ENCODE results near the gene TIAM1. TPM values are rescaled to one million over a fixed set of nuclear protein-coding genes. Genes with fewer than 3 reads are reported as not detected.

Gene TIAM1
- total and polyA plus RNA-seq, 4 experiments from 2014 or later, result 22.5 to 104 (median 67.4) TPM

GRCh38 chr21:31364253-31364945, 20.3 kb upstream of the TIAM1 start:
- Histone ChIP-seq H3K4me1 (ENCODE audit: insufficient read depth, low read length) (peaks cover 27% of the 10 kb centered on the region), H3K27me3 (ENCODE audit: insufficient read depth, low read length) (no peaks in the 10 kb centered on the region), H3K9me3 (ENCODE audit: control insufficient read depth in 1 of 2, low read length in 2 of 2) (no peaks in the 10 kb centered on the region), H3K4me3 (ENCODE audit: low read length in 2 of 2) (no peak overlapping the region), H3K27ac (ENCODE audit: low read depth, low read length) (no peak overlapping the region), H3K36me3 (ENCODE audit: insufficient read depth, low read length) (no peaks in the 10 kb centered on the region)
- Mint-ChIP-seq H3K4me1 (peaks cover 25 to 43% (median 33%) of the 10 kb centered on the region in 4 donors), H3K36me3 (no peaks in the 10 kb centered on the region), H3K9me3 (peaks cover 0 to 12% (median 2%) of the 10 kb centered on the region in 8 donors), H3K27ac (peak overlapping the region in 6 of 7 donors; percentile 28 to 81 (median 58)), H3K4me3 (peak overlapping the region in 7 of 8 donors; percentile 35 to 87 (median 71)), H3K27me3 (no peaks in the 10 kb centered on the region)
- no peak for DNase-seq
- intact Hi-C loops (cut with micrococcal nuclease), result no loop called here
- ChIA-PET CTCF (ENCODE audit: partially characterized antibody) (interaction anchor here (1.0 kb wide), 1 partner anchor 15 kb away, joined by 3 read pairs; no protein-coding TSS in a partner anchor), POLR2A (ENCODE audit: partially characterized antibody) (interaction anchor here (0.8 to 1.4 kb wide), 3 partner anchors 30 to 195 kb away, joined by 3 read pairs; no protein-coding TSS in a partner anchor)

GRCh38 chr21:31363720-31364119, 19.7 kb upstream of the TIAM1 start:
- Mint-ChIP-seq H3K27me3 (no peaks in the 10 kb centered on the region), H3K4me1 (peaks cover 25 to 44% (median 33%) of the 10 kb centered on the region in 4 donors), H3K27ac (peak overlapping the region in 6 of 7 donors; percentile 28 to 62 (median 52)), H3K4me3 (peak overlapping the region in 7 of 8 donors; percentile 35 to 87 (median 71)), H3K9me3 (peaks cover 0 to 16% (median 4%) of the 10 kb centered on the region in 8 donors), H3K36me3 (no peaks in the 10 kb centered on the region)
- DNase-seq, result peak in 3 of 5 donors; percentile 20 to 34 (median 31)
- H3K4me3 ChIP-seq (ENCODE audit: low read length in 2 of 2), result no peak overlapping the region
- H3K4me1 ChIP-seq (ENCODE audit: insufficient read depth, low read length), result peaks cover 27% of the 10 kb centered on the region
- POLR2A ChIA-PET (ENCODE audit: partially characterized antibody), result interaction anchor here (0.8 to 1.4 kb wide), 2 partner anchors 36 to 195 kb away, joined by 3 read pairs; no protein-coding TSS in a partner anchor
- no peaks in the 10 kb centered on the region for H3K36me3 ChIP-seq (ENCODE audit: insufficient read depth, low read length)
- CTCF ChIA-PET (ENCODE audit: partially characterized antibody), result interaction anchor here (1.0 kb wide), 1 partner anchor 15 kb away, joined by 3 read pairs; no protein-coding TSS in a partner anchor
- intact Hi-C loops (cut with micrococcal nuclease), result no loop called here
- no peak overlapping the region for H3K27ac ChIP-seq (ENCODE audit: low read depth, low read length)
- H3K9me3 ChIP-seq (ENCODE audit: control insufficient read depth in 1 of 2, low read length in 2 of 2), result no peaks in the 10 kb centered on the region
- no peaks in the 10 kb centered on the region for H3K27me3 ChIP-seq (ENCODE audit: insufficient read depth, low read length)

- intact Hi-C loops (cut with micrococcal nuclease), result no loop called here
- Histone ChIP-seq H3K36me3 (ENCODE audit: insufficient read depth, low read length) (no peaks in the 10 kb centered on the region), H3K4me1 (ENCODE audit: insufficient read depth, low read length) (peaks cover 36% of the 10 kb centered on the region), H3K27me3 (ENCODE audit: insufficient read depth, low read length) (no peaks in the 10 kb centered on the region), H3K27ac (ENCODE audit: low read depth, low read length) (no peak overlapping the region), H3K4me3 (ENCODE audit: low read length in 2 of 2) (no peak overlapping the region), H3K9me3 (ENCODE audit: control insufficient read depth in 1 of 2, low read length in 2 of 2) (no peaks in the 10 kb centered on the region)
- no peak for DNase-seq
- Mint-ChIP-seq H3K9me3 (peaks cover 0 to 16% (median 4%) of the 10 kb centered on the region in 8 donors), H3K4me1 (peaks cover 28 to 52% (median 35%) of the 10 kb centered on the region in 4 donors), H3K4me3 (no peak overlapping the region), H3K36me3 (no peaks in the 10 kb centered on the region), H3K27ac (no peak overlapping the region), H3K27me3 (no peaks in the 10 kb centered on the region)
- ChIA-PET CTCF (ENCODE audit: partially characterized antibody) (no interaction called here), POLR2A (ENCODE audit: partially characterized antibody) (no interaction called here)
These were observed 16.7 kb upstream of the TIAM1 start for GRCh38 chr21:31360717-31361116.

- POLR2A ChIA-PET (ENCODE audit: partially characterized antibody), result no interaction called here
- intact Hi-C loops (cut with micrococcal nuclease), result no loop called here
- Histone ChIP-seq H3K27ac (ENCODE audit: low read depth, low read length) (no peak overlapping the region), H3K4me3 (ENCODE audit: low read length in 2 of 2) (no peak overlapping the region), H3K36me3 (ENCODE audit: insufficient read depth, low read length) (no peaks in the 10 kb centered on the region), H3K27me3 (ENCODE audit: insufficient read depth, low read length) (no peaks in the 10 kb centered on the region), H3K4me1 (ENCODE audit: insufficient read depth, low read length) (peaks cover 42% of the 10 kb centered on the region), H3K9me3 (ENCODE audit: control insufficient read depth in 1 of 2, low read length in 2 of 2) (no peaks in the 10 kb centered on the region)
- DNase-seq, result no peak
- no peak overlapping the region for H3K27ac Mint-ChIP-seq
- CTCF ChIA-PET (ENCODE audit: partially characterized antibody), result no interaction called here
- H3K27me3 Mint-ChIP-seq, result no peaks in the 10 kb centered on the region
- H3K36me3 Mint-ChIP-seq, result no peaks in the 10 kb centered on the region
- peaks cover 0 to 16% (median 4%) of the 10 kb centered on the region in 8 donors for H3K9me3 Mint-ChIP-seq
- peaks cover 26 to 54% (median 34%) of the 10 kb centered on the region in 4 donors for H3K4me1 Mint-ChIP-seq
- H3K4me3 Mint-ChIP-seq, result no peak overlapping the region
These were observed 14.1 kb upstream of the TIAM1 start for GRCh38 chr21:31358158-31358557.

- H3K27me3 Mint-ChIP-seq, result no peaks in the 10 kb centered on the region
- DNase-seq, result no peak
- peaks cover 49% of the 10 kb centered on the region for H3K4me1 ChIP-seq (ENCODE audit: insufficient read depth, low read length)
- H3K4me3 Mint-ChIP-seq, result peak overlapping the region in 1 of 8 donors; percentile 20
- H3K27ac ChIP-seq (ENCODE audit: low read depth, low read length), result no peak overlapping the region
- H3K27ac Mint-ChIP-seq, result peak overlapping the region in 4 of 7 donors; percentile 25 to 90 (median 62)
- H3K9me3 Mint-ChIP-seq, result peaks cover 0 to 16% (median 4%) of the 10 kb centered on the region in 8 donors
- POLR2A ChIA-PET (ENCODE audit: partially characterized antibody), result no interaction called here
- intact Hi-C loops (cut with micrococcal nuclease), result no loop called here
- H3K36me3 ChIP-seq (ENCODE audit: insufficient read depth, low read length), result no peaks in the 10 kb centered on the region
- H3K4me3 ChIP-seq (ENCODE audit: low read length in 2 of 2), result no peak overlapping the region
- CTCF ChIA-PET (ENCODE audit: partially characterized antibody), result no interaction called here
- no peaks in the 10 kb centered on the region for H3K36me3 Mint-ChIP-seq
- peaks cover 29 to 54% (median 33%) of the 10 kb centered on the region in 4 donors for H3K4me1 Mint-ChIP-seq
- no peaks in the 10 kb centered on the region for H3K27me3 ChIP-seq (ENCODE audit: insufficient read depth, low read length)
- H3K9me3 ChIP-seq (ENCODE audit: control insufficient read depth in 1 of 2, low read length in 2 of 2), result no peaks in the 10 kb centered on the region
These were observed 12.4 kb upstream of the TIAM1 start for GRCh38 chr21:31356440-31356839.

- H3K27me3 Mint-ChIP-seq, result no peaks in the 10 kb centered on the region
- no peaks in the 10 kb centered on the region for H3K36me3 ChIP-seq (ENCODE audit: insufficient read depth, low read length)
- peaks cover 0 to 8% (median 3%) of the 10 kb centered on the region in 8 donors for H3K9me3 Mint-ChIP-seq
- ChIA-PET POLR2A (ENCODE audit: partially characterized antibody) (interaction anchor here (1.0 to 1.6 kb wide), 3 partner anchors 12 to 92 kb away, joined by 5 to 9 read pairs (median 6); partner anchors contain the start of gene TIAM1), CTCF (ENCODE audit: partially characterized antibody) (interaction anchor here (0.6 kb wide), 1 partner anchor 22 kb away, joined by 3 read pairs; no protein-coding TSS in a partner anchor)
- H3K4me1 ChIP-seq (ENCODE audit: insufficient read depth, low read length), result peaks cover 49% of the 10 kb centered on the region
- H3K9me3 ChIP-seq (ENCODE audit: control insufficient read depth in 1 of 2, low read length in 2 of 2), result no peaks in the 10 kb centered on the region
- no peaks in the 10 kb centered on the region for H3K36me3 Mint-ChIP-seq
- peak overlapping the region; percentile 29 to 93 (median 90) for H3K27ac Mint-ChIP-seq
- peak; percentile 74 to 92 (median 84) for DNase-seq
- H3K27me3 ChIP-seq (ENCODE audit: insufficient read depth, low read length), result no peaks in the 10 kb centered on the region
- H3K4me3 Mint-ChIP-seq, result peak overlapping the region in 7 of 8 donors; percentile 36 to 75 (median 64)
- peaks cover 29 to 60% (median 36%) of the 10 kb centered on the region in 4 donors for H3K4me1 Mint-ChIP-seq
- peak overlapping the region; percentile 33 for H3K27ac ChIP-seq (ENCODE audit: low read depth, low read length)
- no peak overlapping the region for H3K4me3 ChIP-seq (ENCODE audit: low read length in 2 of 2)
- intact Hi-C loops (cut with micrococcal nuclease), result loop anchor here (2.0 to 5.0 kb wide), 4 partner anchors 28 to 204 kb away; no protein-coding TSS in a partner anchor
These were observed 10.8 kb upstream of the TIAM1 start for GRCh38 chr21:31354604-31355443.

All from CD4-positive, alpha-beta memory T cell (primary cell).